K562 (cell line): ENCODE data around the gene ATP2A2. TPM values are rescaled to one million over a fixed set of nuclear protein-coding genes. Genes with fewer than 3 reads are reported as not detected.

Experiments
- ATAC-seq: fragments of 200-7000 bp; cut with Tn5 transposase; 3 replicates; pipeline ENCODE4 v1.9.1; 2020; ENCODE audit warnings: moderate library complexity
- BruUV-seq: library from RNA; stranded (reverse); fragments of 400-500 nt; replicated peaks from 2 replicates; lab custom pipeline; 2021; lab: Mats Ljungman, UMichigan
- CTCF ChIA-PET: fragments of 300-600 bp; formaldehyde crosslinking; extraction: SDS; loops from one replicate; lab custom pipeline; 2021; ENCODE audit warnings: low intra/inter-chr PET ratio; lab: Yijun Ruan, JAX
- POLR2A ChIA-PET: fragments of 300-600, 350-650 bp; sonication (Branson Sonifier 250); formaldehyde crosslinking; extraction: SDS; loops from one replicate; lab custom pipeline; 2021; ENCODE audit warnings: antibody characterized with exemption, inconsistent platforms; lab: Yijun Ruan, JAX
- DNase-seq, 4 experiments: peaks; one replicate each; pipeline versions ENCODE4 v3.0.0 to v3.0.0-alpha.2; 2011 to 2018; ENCODE audit warnings: low spot score in 3 of 4, mixed read lengths in 3 of 4; ENCODE audit errors: extremely low read depth in 1 of 4
- FAIRE-seq: peaks from 2 replicates; lab custom pipeline; 2011; peaks lifted over from hg19 to GRCh38; lab: Jason Lieb, UNC
- H2AFZ ChIP-seq: 2 replicates; pipeline ENCODE4 v1.6.0; 2011; ENCODE audit warnings: low read depth, low read length, control low read depth, inconsistent platforms
- H3K27ac ChIP-seq: fragments of 200-600 bp; 3 replicates; pipeline ENCODE4 v1.8.0; 2011; ENCODE audit warnings: low read depth, mild to moderate bottlenecking, control low read depth, inconsistent platforms, low read length, moderate library complexity, mixed read lengths; ENCODE audit errors: extremely low read depth
- H3K27me3 ChIP-seq, 2 experiments: fragments of 300-600 bp in 1 of 2; 2 replicates in 1 of 2; 3 replicates in 1 of 2; pipeline versions ENCODE4 v1.6.0 to v1.8.0; 2011; ENCODE audit warnings: inconsistent platforms in 2 of 2, low read length in 2 of 2, mild to moderate bottlenecking in 1 of 2, mixed read lengths in 1 of 2, moderate library complexity in 1 of 2; ENCODE audit not compliant: control insufficient read depth in 2 of 2, insufficient read depth in 2 of 2
- H3K36me3 ChIP-seq: fragments of 300-600 bp; 3 replicates; pipeline ENCODE4 v1.8.0; 2011; ENCODE audit warnings: mild to moderate bottlenecking, low read length, inconsistent platforms; ENCODE audit not compliant: control insufficient read depth, insufficient read depth
- H3K4me1 ChIP-seq, 2 experiments: fragments of 200-600 bp in 1 of 2; replicated peaks in 1 of 2; 2 replicates in 1 of 2; 3 replicates in 1 of 2; pipeline versions ENCODE4 v1.5.1 to v1.8.0; 2011; ENCODE audit warnings: inconsistent platforms in 2 of 2, low read length in 2 of 2, mild to moderate bottlenecking in 1 of 2, mixed read lengths in 1 of 2, moderate library complexity in 1 of 2; ENCODE audit not compliant: control insufficient read depth in 2 of 2, insufficient read depth in 2 of 2
- H3K4me2 ChIP-seq: 2 replicates; pipeline ENCODE4 v1.6.1; 2011; ENCODE audit warnings: low read length, control low read depth, inconsistent platforms, mixed read lengths; ENCODE audit not compliant: insufficient read depth
- H3K4me3 ChIP-seq: fragments of 200-600 bp; sonication (generic), shearing (Covaris generic); 2 replicates; pipeline ENCODE4 v1.5.1; 2016; ENCODE audit warnings: control low read depth, inconsistent platforms
- H3K79me2 ChIP-seq: fragments of 200-600 bp; 3 replicates; pipeline ENCODE4 v1.8.0; 2011; ENCODE audit warnings: low read length, inconsistent platforms; ENCODE audit not compliant: control insufficient read depth, insufficient read depth
- H3K9ac ChIP-seq, 2 experiments: 2 replicates each; pipeline versions ENCODE4 v1.6.0 to v1.6.1; 2011; ENCODE audit warnings: low read depth in 2 of 2, low read length in 2 of 2, control low read depth in 1 of 2, inconsistent platforms in 1 of 2, mild to moderate bottlenecking in 1 of 2, mixed read lengths in 1 of 2; ENCODE audit not compliant: insufficient read depth in 1 of 2
- H3K9me1 ChIP-seq: one replicate; pipeline ENCODE4 v1.6.0; 2011; ENCODE audit warnings: inconsistent platforms, mild to moderate bottlenecking, low read length, moderate library complexity; ENCODE audit not compliant: control insufficient read depth, insufficient read depth
- H3K9me3 ChIP-seq: replicated peaks from 2 replicates; pipeline ENCODE4 v1.5.1; 2011; ENCODE audit warnings: low read depth, low read length, inconsistent platforms; ENCODE audit not compliant: control insufficient read depth, insufficient read depth
- H4K20me1 ChIP-seq: replicated peaks from 2 replicates; pipeline ENCODE4 v1.6.1; 2011; ENCODE audit warnings: low read length, inconsistent platforms, mixed read lengths; ENCODE audit not compliant: control insufficient read depth, insufficient read depth
- FOXJ3 ChIP-seq: sonication (generic); formaldehyde crosslinking; IDR thresholded peaks from 2 replicates; pipeline ENCODE4 v1.4.0; 2020; ENCODE audit warnings: mild to moderate bottlenecking, missing genetic modification reagents
- GATA2 ChIP-seq: sonication (generic); formaldehyde crosslinking; IDR thresholded peaks from 2 replicates; pipeline ENCODE4 v1.4.0; 2020; ENCODE audit warnings: mild to moderate bottlenecking, missing genetic modification reagents
- HNRNPLL ChIP-seq: fragments of 200-400 bp; formaldehyde crosslinking; IDR thresholded peaks from 2 replicates; pipeline ENCODE4 v1.6.1; 2017; ENCODE audit warnings: low read length, low read depth, mild to moderate bottlenecking; ENCODE audit not compliant: poor library complexity, severe bottlenecking
- JUND ChIP-seq, 2 experiments: IDR thresholded peaks; 2 replicates in 1 of 2; 3 replicates in 1 of 2; pipeline ENCODE4 v1.6.1; 2011; ENCODE audit warnings: borderline replicate concordance in 2 of 2, low read depth in 2 of 2, low read length in 2 of 2, improper control_type of control experiment in 1 of 2, missing biosample characterization in 1 of 2, missing genetic modification characterization in 1 of 2, missing genetic modification reagents in 1 of 2
- KLF6 ChIP-seq: fragments of 250-450 bp; sonication (Bioruptor Pico); IDR thresholded peaks from 2 replicates; pipeline ENCODE4 v1.4.0; 2020; ENCODE audit warnings: mild to moderate bottlenecking, moderate library complexity, borderline replicate concordance
- MECOM ChIP-seq: fragments of 250-450 bp; sonication (Bioruptor Pico); IDR thresholded peaks from 2 replicates; pipeline ENCODE4 v1.8.0; 2022; ENCODE audit warnings: inconsistent platforms
- MTF1 ChIP-seq: fragments of 250-450 bp; sonication (Bioruptor Pico); IDR thresholded peaks from 2 replicates; pipeline ENCODE4 v1.9.0; 2021; ENCODE audit warnings: moderate library complexity, mild to moderate bottlenecking, inconsistent platforms, borderline replicate concordance
- POLR2B ChIP-seq: fragments of 450-650 bp; IDR thresholded peaks from 2 replicates; pipeline ENCODE4 v1.6.1; 2018; ENCODE audit warnings: low read depth; ENCODE audit not compliant: partially characterized antibody
- ZNF644 ChIP-seq: fragments of 200-800 bp; sonication (Bioruptor generic); IDR thresholded peaks from 2 replicates; pipeline ENCODE4 v1.6.1; 2016; ENCODE audit warnings: low read depth, missing genetic modification characterization, missing compliant biosample characterization
- ZNF79 ChIP-seq: fragments of 250-450 bp; sonication (Bioruptor Pico); IDR thresholded peaks from 2 replicates; pipeline ENCODE4 v1.4.0; 2020; ENCODE audit warnings: low read depth, mild to moderate bottlenecking, moderate library complexity
- in situ Hi-C: fragments of 300-500 bp; cut with MboI; formaldehyde crosslinking; loops from 4 replicates; pipeline ENCODE4 v1.15.0; 2018; ENCODE audit warnings: inconsistent platforms, mixed read lengths
- intact Hi-C: fragments of 100-400 bp; cut with micrococcal nuclease; formaldehyde crosslinking; loops from 2 replicates; pipeline ENCODE4 v1.14.2; 2022
- polyA plus RNA-seq, 8 experiments: library from polyadenylated mRNA; depleted of rRNA in 4 of 8; stranded (reverse) in 5 of 8; unstranded in 3 of 8; fragments of >200 nt; fragmentation: Nextera tagmentation in 2 of 8; fragmentation: Illumina TruSeq in 1 of 8; extraction: Ambion mirVana in 2 of 8; extraction: Trizol in 1 of 8; gene quantifications; 2 replicates each; pipeline versions ENCODE4 v1.2.1 to v1.2.3, GENCODE V29; 2011 to 2014; ENCODE audit warnings: inconsistent platforms in 1 of 8, missing spikeins in 1 of 8
- total RNA-seq, 7 experiments: library from RNA; depleted of rRNA in 6 of 7; stranded (reverse); fragments of >200 nt in 6 of 7; fragmentation: Illumina TruSeq in 2 of 7; extraction: Trizol in 2 of 7; gene quantifications; 2 replicates each; pipeline versions ENCODE4 v1.2.1 to v1.2.3, GENCODE V29; 2011 to 2021; ENCODE audit warnings: low replicate concordance in 1 of 7

ATP2A2 gene
- total and polyA plus RNA-seq, 9 of the 15 experiments (the other 6 are each of a cell fraction or from before 2014, with no cell fraction given), result 5.2 to 205 (median 51.6) TPM

- peaks cover 94% of the 10 kb centered on the region for H3K79me2 ChIP-seq
- intact Hi-C loops, result no loop called here
- H2AFZ ChIP-seq, result no peak overlapping the region
- no peak overlapping the region for H3K4me3 ChIP-seq
- H4K20me1 ChIP-seq, result peaks cover 7% of the 10 kb centered on the region; the same call in 1 of the 2 replicates
- no peak overlapping the region for H3K27ac ChIP-seq
- no TSS peak for BruUV-seq
- H3K4me1 ChIP-seq, result no peaks in the 10 kb centered on the region; a peak in 1 of 5 replicates
- H3K9me1 ChIP-seq, result peaks cover 3% of the 10 kb centered on the region
- no peaks in the 10 kb centered on the region for H3K27me3 ChIP-seq
- ChIA-PET POLR2A (interaction anchor here (1.2 to 1.9 kb wide), 4 partner anchors 8 to 38 kb away, joined by 3 to 4 read pairs (median 4); no protein-coding TSS in a partner anchor), CTCF (no interaction called here)
- TF ChIP-seq KLF6 (CRISPR knock-in tag) (no peak), GATA2 (CRISPR knock-in tag) (no peak), ZNF79 (CRISPR knock-in tag) (no peak), FOXJ3 (CRISPR knock-in tag) (no peak), POLR2B (no peak), ZNF644 (tag) (no peak), JUND (IDR thresholded peaks at IDR 0.05; ENCODE audit: borderline replicate concordance, low read depth, low read length) (no peak), JUND (tag; IDR thresholded peaks at IDR 0.05; ENCODE audit: borderline replicate concordance, low read depth, low read length) (no peak), HNRNPLL (no peak), MECOM (CRISPR knock-in tag) (no peak), MTF1 (no peak)
- DNase-seq (no peak), FAIRE-seq (no peak), ATAC-seq (no peak)
- H3K9ac ChIP-seq, result no peak overlapping the region
- no peak overlapping the region for H3K4me2 ChIP-seq
- no peaks in the 10 kb centered on the region for H3K9me3 ChIP-seq
- peaks cover 71% of the 10 kb centered on the region for H3K36me3 ChIP-seq
- in situ Hi-C loops, result no loop called here
These were observed 29.7 kb downstream of the ATP2A2 start for GRCh38 chr12:110310763-110311162.
